ENCODE results near the gene TIPIN.
A peak's percentile ranks its signal among the peaks of the same experiment; 100 is the strongest.
"Not testable (repeated sequence)": the region's sequence is repeated elsewhere in the genome, so short reads cannot be mapped to it uniquely, and the experiment has no call there.

The TIPIN gene

GRCh38 chr15:66309828-66310227 lies 46.7 kb downstream of the TIPIN start:
- no peak overlapping the region for H3K4me3 ChIP-seq (ENCODE audit: low read depth, low read length)
- no peak for TF ChIP-seq CTCF (IDR thresholded peaks at IDR 0.05; ENCODE audit: low read depth, low read length)

- no peak for TF ChIP-seq CTCF (IDR thresholded peaks at IDR 0.05; ENCODE audit: low read depth, low read length)
- H3K4me3 ChIP-seq (ENCODE audit: low read depth, low read length) = no peak overlapping the region
Measured at GRCh38 chr15:66308531-66308930, 48.0 kb downstream of the TIPIN start.

- no peak for TF ChIP-seq CTCF (IDR thresholded peaks at IDR 0.05; ENCODE audit: low read depth, low read length)
Measured at GRCh38 chr15:66306381-66306780, 50.1 kb downstream of the TIPIN start.

GRCh38 chr15:66304425-66304824 lies 52.1 kb downstream of the TIPIN start:
- H3K4me3 ChIP-seq (ENCODE audit: low read depth, low read length) = not testable (repeated sequence)

More at GRCh38 chr15:66306381-66306780, 50.1 kb downstream of the TIPIN start:
- no peak overlapping the region for H3K4me3 ChIP-seq (ENCODE audit: low read depth, low read length)

GRCh38 chr15:66302489-66303278 lies 53.8 kb downstream of the TIPIN start:
- H3K4me3 ChIP-seq (ENCODE audit: low read depth, low read length) = no peak overlapping the region
- TF ChIP-seq CTCF (IDR thresholded peaks at IDR 0.05; ENCODE audit: low read depth, low read length) = no peak

- no peak overlapping the region for H3K4me3 ChIP-seq (ENCODE audit: low read depth, low read length)
- TF ChIP-seq CTCF (IDR thresholded peaks at IDR 0.05; ENCODE audit: low read depth, low read length) = no peak
Measured at GRCh38 chr15:66298803-66299251, 57.7 kb downstream of the TIPIN start.

- no peak for TF ChIP-seq CTCF (IDR thresholded peaks at IDR 0.05; ENCODE audit: low read depth, low read length)
Measured at GRCh38 chr15:66296186-66296585, 60.3 kb downstream of the TIPIN start.

GRCh38 chr15:66294932-66295235 lies 61.6 kb downstream of the TIPIN start:
- no peak for TF ChIP-seq CTCF (IDR thresholded peaks at IDR 0.05; ENCODE audit: low read depth, low read length)
- H3K4me3 ChIP-seq (ENCODE audit: low read depth, low read length) = peak overlapping the region; percentile 64

More at GRCh38 chr15:66296186-66296585, 60.3 kb downstream of the TIPIN start:
- no peak overlapping the region for H3K4me3 ChIP-seq (ENCODE audit: low read depth, low read length)
